ENCODE measurements around the gene KDM4B.
"Not testable (repeated sequence)": the region's sequence is repeated elsewhere in the genome, so short reads cannot be mapped to it uniquely, and the experiment has no call there.

Gene KDM4B

GRCh38 chr19:5186293-5187050 lies 217.6 kb downstream of the KDM4B start:
- no peak for DNase-seq

- DNase-seq = no peak
Measured at GRCh38 chr19:5188548-5189317, 219.8 kb downstream of the KDM4B start.

DNA sequence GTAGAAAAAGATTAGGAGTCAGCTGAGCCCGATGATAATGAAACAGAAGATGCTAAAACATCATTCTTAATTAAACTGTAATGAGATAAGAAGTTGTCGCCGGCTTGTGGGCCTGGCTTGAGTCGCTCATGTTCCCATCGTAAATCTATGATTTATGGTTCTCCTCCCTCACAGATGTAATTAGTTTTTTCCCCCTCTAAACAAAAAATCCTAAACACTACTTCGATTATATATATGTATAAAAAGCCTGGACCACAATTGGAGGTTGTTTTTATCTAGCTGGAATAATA lies 220.3 kb downstream of the KDM4B start:
- DNase-seq = no peak

- no peak for DNase-seq
Measured at GRCh38 chr19:5191091-5191490, 222.2 kb downstream of the KDM4B start.

DNA sequence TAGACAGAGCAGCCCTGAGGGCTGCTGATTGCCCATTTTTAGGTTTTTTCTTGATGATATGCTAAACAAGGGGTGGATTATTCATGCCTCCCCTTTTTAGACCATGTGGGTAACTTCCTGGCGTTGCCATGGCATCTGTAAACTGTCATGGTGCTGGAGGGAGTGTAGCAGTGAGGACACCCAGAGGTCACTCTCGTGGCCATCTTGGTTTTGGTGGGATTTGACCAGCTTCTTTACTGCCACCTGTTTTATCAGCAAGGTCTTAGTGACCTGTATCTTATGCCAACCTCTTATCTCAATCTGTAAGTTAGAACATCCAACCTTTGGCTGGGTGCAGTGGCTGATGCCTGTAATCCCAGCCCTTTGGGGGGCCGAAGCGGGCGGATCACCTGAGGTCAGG lies 223.7 kb downstream of the KDM4B start:
- no peak for DNase-seq

DNA sequence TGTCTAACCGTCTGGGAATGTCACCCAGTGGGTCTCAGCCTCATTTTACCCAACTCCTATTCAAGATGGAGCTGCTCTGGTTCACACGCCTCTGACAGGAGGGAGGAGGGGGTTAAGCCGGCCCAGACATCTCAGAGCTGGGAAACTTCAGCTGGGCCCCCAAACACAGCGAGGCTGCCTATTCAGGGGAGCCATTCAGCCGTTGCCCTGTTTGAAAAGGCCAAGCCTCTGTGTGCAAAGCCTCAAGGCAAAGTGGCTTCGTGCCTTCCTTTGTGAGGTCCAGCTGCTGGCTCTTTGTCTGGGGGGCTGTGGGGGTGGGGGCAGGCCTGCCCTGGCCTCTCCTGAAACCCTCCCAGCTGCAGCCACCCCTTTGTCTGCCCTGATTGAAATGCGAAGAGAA lies 224.3 kb downstream of the KDM4B start:
- DNase-seq = no peak

DNA sequence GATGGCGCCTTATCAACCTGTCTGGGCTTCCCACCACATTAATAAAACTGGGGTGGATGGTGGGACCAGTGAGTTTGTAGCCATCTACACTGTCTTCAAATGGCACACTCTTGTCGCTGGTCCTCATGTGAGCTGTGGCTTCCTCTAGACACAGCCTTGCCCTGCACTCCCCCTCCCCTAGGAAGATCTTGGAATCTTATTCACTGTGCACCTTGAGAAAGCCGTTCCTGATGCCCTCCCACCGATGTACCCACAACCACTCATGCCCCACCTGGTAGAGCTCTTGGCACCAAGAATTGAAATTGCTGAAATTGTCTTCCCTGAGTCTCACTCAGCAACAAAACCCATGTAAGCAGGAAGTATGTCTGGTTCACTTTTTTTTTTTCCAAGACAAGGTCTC lies 225.7 kb downstream of the KDM4B start:
- no peak for DNase-seq

DNA sequence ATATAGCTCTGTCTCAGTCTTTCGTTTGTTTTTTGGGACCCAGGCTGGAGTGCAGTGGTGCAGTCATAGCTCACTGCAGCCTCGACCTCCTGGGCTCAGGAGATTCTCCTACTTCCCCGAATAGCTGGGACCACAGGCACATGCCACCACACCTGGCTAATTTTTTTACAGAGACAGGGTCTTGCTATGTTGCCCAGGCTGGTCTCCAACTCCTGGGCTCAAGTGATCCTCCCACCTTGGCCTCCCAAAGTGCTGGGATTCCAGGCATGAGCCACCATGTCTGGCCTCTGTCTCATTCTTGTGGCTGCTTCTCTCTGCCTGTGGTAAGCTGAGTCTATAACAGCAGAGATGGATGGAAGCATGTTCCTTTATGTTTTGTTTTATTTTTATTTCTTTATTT lies 226.7 kb downstream of the KDM4B start:
- DNase-seq = not testable (repeated sequence)

DNA sequence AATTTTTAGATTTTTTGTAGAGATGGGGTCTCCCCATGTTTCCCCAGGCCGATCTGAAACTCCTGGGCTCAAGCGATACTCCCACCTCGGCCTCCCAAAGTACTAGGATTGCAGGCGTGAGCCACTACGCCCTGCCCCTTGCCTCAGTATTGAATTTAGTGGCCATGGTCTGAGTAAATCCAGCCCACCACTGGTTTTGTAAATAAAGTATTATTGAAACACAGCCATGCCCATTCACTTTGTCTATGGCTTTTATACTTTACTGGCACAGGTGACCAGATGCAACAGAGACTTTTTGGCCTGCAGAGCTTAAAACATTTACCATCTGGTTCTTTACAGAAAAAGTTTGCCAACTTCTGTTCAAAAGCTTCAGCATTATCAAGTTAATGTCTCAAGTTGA lies 227.9 kb downstream of the KDM4B start:
- no peak for DNase-seq

GRCh38 chr19:5200844-5201243 lies 231.9 kb downstream of the KDM4B start:
- DNase-seq = no peak

DNA sequence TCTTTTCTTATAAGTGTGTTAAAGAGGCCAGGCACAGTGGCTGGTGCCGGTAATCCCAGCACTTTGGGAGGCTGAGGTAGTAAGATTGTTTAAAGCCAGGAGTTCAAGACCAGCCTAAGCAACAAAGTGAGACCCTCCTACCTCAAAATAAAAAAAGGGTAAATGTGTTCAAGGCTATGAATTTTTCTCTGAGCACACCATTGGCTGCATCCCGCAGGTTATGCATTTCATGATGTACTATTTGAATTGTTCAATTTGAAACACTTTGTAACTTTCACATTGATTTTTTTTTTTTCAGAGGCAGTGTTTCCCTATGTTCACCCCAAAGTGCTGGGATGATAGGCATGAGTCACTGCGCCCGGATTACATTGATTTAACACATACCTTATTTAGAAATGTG lies 233.6 kb downstream of the KDM4B start:
- DNase-seq = no peak

Data from GDM1 (cell line).